GM18505 (cell line): ENCODE results near the gene TAOK1.

ENCODE experiments used
- ATAC-seq: cut with Tn5 transposase; IDR thresholded peaks from one replicate; pipeline ENCODE4 v1.9.1; 2021; ENCODE audit not compliant: unreplicated experiment
- POLR2A ChIP-seq: IDR thresholded peaks from 4 replicates; pipeline ENCODE4 v1.6.1; 2011; ENCODE audit warnings: borderline replicate concordance; ENCODE audit not compliant: insufficient read depth, insufficient read length; ENCODE audit errors: extremely low read depth

Gene TAOK1

DNA sequence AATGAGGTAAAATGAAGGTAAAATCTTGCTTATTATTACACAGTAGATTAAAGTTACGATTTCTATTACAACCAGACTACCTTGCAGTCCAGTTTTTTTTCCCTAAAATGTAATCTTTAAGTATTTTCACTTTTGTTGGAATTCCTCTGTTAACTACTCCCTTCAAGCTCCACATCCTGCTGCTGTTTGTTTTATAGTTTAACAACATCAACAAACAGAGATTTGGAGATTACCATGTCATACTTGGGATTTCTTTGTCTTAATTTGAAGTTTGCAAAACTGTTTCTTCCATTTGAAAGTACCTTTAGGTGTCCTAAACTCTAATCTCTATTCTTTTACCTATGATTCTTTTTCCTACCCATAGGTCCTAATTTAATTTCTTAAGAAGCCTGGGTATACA lies 93.3 kb downstream of the TAOK1 start:
- ATAC-seq: no peak
- no peak for TF ChIP-seq POLR2A

DNA sequence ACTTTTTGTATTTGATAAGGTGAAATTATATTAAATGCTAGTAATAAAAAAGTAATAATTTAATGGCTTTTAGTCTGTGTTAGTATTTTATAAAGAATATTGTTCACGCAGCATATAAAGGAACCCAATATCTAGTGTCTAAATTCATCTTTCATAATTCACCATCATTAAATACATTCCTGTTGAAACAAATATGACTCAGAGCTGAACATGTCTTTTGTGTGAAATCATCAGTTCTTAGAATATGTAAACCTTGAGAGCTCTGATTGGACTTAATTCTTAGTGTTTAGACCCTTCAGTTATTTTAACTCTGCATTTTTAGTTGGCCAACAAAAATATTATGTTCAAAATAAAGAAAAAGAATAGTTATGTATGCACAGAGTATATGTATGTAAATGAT lies 104.8 kb downstream of the TAOK1 start:
- TF ChIP-seq POLR2A: no peak
- ATAC-seq: no peak

DNA sequence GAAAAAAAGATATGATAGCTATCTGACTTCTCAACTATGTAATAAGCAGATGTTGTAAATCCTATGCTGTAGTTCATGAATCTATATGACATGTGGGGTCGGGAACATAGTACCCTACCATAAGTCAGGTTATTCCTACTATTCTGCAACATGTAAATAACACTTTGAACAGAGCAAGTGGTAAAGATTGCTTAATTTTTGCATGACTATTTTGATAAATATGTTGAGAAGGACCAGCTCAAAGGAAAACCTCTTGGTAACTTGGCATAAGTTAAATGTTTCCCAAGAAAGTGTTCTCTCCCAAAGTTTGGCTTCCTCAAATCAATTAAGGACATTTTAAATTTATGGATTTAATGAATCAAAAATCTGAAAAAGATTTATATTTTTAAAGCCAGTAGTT lies 114.5 kb downstream of the TAOK1 start:
- TF ChIP-seq POLR2A: no peak
- ATAC-seq: no peak

DNA sequence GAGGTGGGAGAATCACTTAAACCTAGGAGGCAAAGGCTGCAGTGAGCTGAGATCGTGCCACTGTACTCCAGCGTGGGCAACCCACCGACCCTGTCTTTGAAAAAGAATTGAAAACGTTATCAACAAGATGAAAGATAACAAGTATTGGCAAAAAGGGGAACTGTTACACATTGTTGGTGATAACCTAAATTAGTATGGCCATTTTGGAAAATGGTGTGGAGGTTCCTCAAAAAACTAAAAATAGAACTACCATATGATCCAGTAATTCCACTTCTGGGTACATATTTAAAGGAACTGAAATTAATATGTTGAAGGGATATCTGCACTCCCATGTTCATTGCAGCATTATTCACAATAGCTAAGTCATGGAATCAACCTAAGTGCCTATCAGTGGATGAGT lies 115.7 kb downstream of the TAOK1 start:
- no peak for TF ChIP-seq POLR2A
- no peak for ATAC-seq

DNA sequence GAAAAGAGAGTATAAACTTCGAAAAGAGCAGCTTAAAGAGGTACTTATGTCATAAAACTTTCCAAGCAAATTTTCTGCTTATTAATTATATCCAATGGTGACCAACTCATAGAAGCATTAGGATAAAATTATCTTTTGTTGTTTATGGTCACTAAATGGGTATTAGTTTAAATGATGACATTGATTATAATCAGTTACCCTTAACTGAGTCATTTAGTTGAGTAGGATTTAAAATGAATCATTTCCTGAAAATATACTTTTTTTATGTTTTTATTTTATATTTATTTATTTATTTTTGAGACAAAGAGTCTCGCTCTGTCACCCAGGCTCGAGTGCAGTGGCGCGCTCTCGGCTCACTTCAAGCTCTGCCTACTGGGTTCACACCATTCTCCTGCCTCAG lies 120.8 kb downstream of the TAOK1 start:
- TF ChIP-seq POLR2A: no peak
- no peak for ATAC-seq

DNA sequence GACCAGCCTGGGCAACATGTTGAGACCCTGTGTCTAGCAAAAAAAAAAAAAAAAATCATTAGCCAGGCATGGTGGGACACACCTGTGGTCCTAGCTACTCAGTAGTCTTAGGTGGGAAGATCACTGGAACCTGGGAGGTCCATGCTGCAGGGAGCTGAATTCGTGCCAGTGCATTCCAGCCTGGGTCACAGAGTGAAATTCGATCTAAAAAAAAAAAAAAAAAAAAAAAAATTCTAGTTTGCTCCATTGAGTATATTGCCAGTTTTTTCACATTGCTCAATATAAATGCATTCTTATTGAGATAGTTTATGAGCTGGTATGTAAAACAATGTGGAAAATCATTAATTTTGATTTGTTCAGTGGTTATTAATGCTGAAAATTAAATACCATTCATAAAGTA lies 124.6 kb downstream of the TAOK1 start:
- TF ChIP-seq POLR2A: no peak
- no peak for ATAC-seq

DNA sequence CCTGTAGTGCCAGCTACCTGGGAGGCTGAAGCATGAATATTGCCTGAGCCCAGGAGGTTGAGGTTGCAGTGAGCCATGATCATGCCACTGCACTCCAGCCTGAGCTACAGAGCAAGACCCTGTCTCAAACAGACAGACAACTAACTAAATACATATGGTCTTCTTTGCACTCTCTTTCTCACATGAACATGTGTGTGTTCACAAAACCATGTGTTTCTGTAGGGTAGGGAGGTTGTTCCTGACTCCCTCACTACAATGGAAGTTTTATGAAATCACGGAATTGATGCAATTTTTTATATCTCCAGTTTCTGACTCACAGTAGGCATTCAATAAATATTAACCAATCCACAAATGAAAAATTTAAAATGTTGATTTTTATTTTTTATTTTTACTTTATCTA lies 128.2 kb downstream of the TAOK1 start:
- no peak for ATAC-seq

DNA sequence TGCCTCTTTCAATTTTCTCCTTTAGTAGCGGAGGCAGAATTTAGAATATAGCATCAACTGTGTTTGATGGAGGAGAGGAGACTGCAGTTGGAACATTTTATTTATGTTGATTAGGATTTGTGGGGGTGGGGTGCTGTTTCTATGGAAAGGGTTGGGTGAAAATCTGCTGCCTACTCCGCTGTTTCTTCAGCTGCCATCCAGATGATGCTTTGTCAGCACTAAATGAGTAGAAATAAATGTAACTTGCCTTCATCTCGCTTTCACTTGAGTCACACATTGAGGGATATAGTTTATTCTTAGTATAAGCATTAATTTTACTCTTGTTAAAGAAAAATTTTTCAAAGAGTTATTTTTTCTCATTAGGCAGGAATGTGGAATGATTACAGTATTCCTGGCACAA lies 134.5 kb downstream of the TAOK1 start:
- no peak for ATAC-seq
- no peak for TF ChIP-seq POLR2A

More for the DNA sequence above, 128.2 kb downstream of the TAOK1 start:
- no peak for TF ChIP-seq POLR2A

DNA sequence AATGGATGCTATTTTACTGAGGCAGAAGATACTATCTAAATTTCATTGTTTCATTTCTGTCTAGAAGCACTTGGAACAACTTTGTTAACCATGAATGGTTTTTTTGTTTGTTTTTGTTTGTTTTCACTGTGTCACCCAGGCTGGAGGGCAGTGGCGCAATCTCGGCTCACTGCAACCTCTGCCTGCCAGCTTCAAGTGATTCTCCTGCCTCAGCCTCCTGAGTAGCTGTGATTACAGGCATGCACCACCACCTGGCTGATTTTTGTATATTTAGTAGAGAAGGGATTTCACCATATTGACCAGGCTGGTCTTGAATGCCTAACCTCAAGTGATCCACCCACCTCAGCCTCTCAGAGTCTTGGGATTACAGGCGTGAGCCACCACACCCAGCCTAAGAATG lies 136.2 kb downstream of the TAOK1 start:
- no peak for TF ChIP-seq POLR2A
- no peak for ATAC-seq

DNA sequence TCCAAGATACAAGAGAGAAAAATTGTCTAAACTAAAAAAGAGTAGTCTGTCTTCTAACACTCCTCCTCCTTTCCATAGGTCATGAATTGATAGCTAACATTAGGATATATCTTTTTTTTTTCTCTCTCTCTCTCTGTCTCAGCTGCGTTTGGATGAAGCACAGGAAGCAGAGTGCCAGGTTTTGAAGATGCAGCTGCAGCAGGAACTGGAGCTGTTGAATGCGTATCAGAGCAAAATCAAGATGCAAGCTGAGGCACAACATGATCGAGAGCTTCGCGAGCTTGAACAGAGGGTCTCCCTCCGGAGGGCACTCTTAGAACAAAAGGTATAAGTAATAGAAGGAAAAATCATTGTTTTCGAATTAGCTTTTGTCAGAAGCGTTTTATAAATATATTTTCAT lies 143.8 kb downstream of the TAOK1 start:
- TF ChIP-seq POLR2A: no peak
- no peak for ATAC-seq

DNA sequence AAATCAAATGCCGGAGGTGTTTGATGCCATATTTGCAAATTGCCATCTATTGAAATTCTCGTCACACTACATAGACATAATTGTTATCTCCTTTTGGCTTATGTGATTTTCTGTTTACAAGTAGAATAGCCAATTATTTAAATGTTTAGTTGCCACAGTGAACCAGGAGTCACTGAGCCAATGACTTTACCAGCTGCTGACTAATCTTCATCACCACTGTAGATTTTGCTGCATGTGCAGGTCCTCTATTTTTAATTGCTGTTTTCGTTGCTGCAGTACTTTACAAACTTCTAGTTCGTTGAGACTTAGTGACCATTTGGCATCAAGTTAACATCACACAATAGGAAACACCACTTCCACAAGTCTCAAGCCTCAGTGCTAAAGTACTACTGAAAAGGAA lies 153.9 kb downstream of the TAOK1 start:
- no peak for TF ChIP-seq POLR2A
- ATAC-seq: no peak

DNA sequence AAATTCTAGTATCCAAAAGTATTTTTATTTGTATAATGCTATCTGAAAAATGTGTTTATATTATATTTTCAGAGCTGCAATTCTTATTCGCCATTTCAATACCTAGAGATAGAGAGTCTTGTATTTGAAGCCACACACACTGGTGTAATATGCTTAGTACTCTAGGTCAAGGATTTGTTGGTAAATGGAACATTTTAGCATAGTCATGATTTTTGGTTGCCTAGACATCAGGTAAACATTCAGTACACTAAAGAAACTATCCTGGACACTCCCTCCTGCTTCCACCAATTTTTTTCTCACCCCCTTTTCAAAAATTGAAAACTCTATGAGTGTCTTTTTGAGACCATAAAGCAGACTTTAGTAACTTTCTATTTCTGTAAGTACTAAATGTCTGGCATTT lies 155.9 kb downstream of the TAOK1 start:
- TF ChIP-seq POLR2A: no peak
- no peak for ATAC-seq

DNA sequence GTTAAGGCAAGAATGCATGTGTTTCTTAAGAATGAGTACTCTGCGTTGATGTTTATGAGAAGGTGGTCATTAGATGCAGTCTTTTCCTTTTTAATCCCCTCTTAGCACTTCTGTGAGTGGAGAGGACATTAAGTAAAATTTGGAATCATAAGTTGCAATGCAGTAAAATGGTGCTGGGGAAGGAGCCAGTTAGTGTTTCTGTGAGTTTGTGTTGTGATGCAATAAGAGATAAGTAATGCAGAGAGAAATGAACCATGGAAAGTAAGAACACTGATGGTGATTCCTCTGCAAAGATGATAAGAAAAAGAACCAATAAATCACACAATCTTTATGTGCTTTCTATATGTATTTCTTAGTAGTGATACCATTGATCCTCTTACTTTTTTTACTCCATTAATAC lies 156.7 kb downstream of the TAOK1 start:
- no peak for TF ChIP-seq POLR2A
- ATAC-seq: no peak

DNA sequence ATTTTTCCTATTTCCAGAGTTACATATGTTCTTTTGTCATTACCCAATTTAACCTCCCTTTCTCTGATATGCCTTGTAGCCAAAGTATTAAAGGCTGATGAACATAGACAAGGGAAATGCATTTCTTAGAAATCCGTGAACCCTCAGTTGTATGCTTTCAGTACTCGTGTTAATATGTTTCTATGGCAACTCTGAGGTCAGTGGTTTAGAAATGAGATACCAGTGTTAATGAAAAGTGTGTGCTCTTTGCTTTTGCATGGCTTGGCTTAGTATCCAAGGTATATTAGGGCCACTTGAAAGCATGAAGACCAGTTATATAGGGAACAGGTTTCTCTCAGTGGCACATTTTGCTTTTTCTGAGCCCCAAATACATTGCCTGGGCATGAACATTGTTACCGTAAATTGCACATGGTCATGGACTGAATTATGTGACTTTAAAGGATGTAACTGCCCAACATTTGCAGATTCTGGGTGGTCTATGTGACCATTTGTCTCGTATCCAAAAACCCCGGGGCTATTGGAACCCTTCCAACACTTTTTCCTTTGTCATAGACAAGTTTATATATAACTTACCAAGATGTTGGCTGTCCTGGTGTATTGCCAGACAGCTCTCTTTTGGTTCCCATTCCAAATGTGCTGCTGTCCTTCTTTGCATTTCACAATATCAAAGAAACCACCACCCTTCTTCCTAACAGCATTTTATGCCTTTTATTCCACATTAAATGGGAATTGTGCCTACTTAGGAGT lies 159.2 kb downstream of the TAOK1 start:
- TF ChIP-seq POLR2A: no peak
- no peak for ATAC-seq

DNA sequence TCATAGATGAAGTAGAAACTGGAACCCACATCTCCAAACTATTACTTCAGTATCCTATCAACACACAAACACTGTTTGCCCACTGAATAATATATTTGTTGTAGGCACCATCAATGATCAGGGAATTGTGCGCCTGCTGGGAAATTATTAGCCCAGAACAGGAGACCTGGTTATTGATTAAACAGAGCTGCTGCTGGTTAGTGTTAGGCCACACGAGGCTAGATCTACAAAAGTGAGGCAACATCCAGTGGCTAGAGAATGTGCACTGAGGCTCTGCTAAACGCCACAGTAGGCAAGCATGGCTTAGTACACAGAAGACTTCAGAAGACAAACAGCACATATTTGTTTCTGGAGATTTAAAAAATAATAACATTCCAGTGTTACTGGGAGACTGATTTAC lies 165.7 kb downstream of the TAOK1 start:
- ATAC-seq: no peak
- no peak for TF ChIP-seq POLR2A
